GM18507 (cell line): ENCODE measurements around the gene CDK5.
"Not testable (repeated sequence)": the region's sequence is repeated elsewhere in the genome, so short reads cannot be mapped to it uniquely, and the experiment has no call there.

Source experiments
- DNase-seq: peaks from one replicate; pipeline ENCODE4 v3.0.0; 2011; ENCODE audit warnings: low read depth; ENCODE audit not compliant: insufficient read length; ENCODE audit errors: extremely low spot score
- FAIRE-seq: peaks from 2 replicates; lab custom pipeline; 2011; peaks lifted over from hg19 to GRCh38; lab: Jason Lieb, UNC

Gene CDK5

DNA sequence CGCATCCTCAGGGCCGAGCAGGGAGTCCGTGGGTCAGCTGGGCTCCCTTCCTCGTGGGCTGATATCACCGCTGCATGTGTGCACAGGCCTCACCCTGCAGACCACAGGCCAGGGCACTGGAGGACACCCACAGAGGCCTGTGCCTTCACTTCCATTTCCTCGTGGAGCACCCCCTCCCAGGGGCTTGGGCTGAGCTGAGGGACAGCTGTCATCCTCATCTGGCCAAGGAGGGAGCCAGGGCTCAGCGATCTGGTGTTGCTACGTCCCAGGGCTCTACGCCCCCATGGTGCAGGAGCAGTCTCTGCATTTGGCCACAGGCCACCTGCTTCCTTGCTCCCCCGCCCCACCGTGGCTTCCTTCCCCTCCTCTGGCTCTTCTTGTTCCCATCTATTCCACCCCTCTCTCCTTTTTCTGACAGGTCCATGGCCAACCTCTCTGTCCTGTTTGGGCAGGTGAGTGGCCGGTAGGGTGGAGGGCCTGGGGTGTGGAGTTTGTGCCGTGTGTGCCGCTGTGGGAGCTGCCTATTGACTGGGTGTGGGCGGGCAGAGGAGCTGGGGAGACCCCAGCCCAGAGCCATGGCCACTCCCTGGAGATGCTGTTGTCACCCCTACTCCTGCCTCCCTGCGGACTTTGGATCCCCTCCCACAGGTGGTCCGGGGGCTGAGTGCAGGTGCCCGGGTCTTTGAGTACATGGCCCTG is 17.7 kb downstream of the CDK5 start:
- DNase-seq (no peak), FAIRE-seq (no peak)

GRCh38 chr7:151038951-151039849 is 18.5 kb downstream of the CDK5 start:
- DNase-seq, result no peak
- no peak for FAIRE-seq

DNA sequence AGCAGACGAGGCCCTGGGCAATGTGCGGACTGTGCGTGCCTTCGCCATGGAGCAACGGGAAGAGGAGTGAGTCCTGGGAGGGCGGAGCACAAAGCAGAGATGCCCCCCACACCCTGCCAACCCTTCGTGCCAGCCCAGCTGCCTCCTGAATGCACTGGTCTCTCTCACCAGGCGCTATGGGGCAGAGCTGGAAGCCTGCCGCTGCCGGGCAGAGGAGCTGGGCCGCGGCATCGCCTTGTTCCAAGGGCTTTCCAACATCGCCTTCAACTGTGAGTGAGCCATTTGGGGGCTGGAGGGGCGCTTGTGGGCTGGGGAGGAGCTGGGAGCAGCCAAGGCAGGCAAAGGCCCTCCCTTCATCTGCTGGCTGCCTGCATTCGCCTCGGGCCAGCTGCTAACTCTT is 21.8 kb downstream of the CDK5 start:
- DNase-seq (no peak), FAIRE-seq (no peak)

- FAIRE-seq (no peak), DNase-seq (no peak)
Measured at GRCh38 chr7:151035026-151035717, 22.5 kb downstream of the CDK5 start.

DNA sequence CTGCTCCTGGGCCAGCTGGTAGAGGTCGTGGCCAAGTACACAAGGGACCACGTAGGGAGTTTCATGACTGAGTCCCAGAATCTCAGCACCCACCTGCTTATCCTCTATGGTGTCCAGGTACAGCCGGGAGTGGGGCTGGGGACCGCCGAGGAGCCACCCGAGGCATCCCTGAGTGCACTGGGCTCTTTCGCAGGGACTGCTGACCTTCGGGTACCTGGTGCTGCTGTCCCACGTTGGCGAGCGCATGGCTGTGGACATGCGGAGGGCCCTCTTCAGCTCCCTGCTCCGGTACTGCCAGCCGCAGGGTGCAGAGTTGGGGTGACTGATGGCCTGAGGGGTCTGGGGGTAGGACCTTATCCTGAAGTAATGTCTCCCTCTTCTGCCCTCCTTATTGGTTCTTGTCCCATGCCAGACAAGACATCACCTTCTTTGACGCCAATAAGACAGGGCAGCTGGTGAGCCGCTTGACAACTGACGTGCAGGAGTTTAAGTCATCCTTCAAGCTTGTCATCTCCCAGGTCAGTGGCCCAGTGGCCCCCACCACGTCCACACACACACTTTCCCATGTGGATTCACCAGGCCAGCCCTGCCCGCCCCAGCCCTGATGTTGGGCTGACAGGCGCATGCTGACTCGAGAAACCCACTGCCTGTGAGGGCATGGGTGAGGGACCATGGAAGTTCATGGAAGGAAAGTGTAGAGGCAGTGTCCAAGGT is 23.2 kb downstream of the CDK5 start:
- DNase-seq (no peak), FAIRE-seq (no peak)

GRCh38 chr7:151033864-151034249 is 23.8 kb downstream of the CDK5 start:
- FAIRE-seq, result no peak
- DNase-seq, result no peak

GRCh38 chr7:151032936-151033863 is 24.5 kb downstream of the CDK5 start:
- FAIRE-seq (no peak), DNase-seq (no peak)

GRCh38 chr7:151031011-151031410 is 26.7 kb downstream of the CDK5 start:
- FAIRE-seq (no peak), DNase-seq (no peak)

GRCh38 chr7:151028948-151029501 is 28.7 kb downstream of the CDK5 start:
- FAIRE-seq, result no peak
- no peak for DNase-seq

- FAIRE-seq, result peak; percentile 93
- DNase-seq, result peak; percentile 99
Measured at GRCh38 chr7:151028131-151028947, 29.4 kb downstream of the CDK5 start, which contains the start of gene ABCB8. ABCB8 (plus strand) TSS chr7:151028450; CDS start chr7:151028516, 66 bp downstream.

DNA sequence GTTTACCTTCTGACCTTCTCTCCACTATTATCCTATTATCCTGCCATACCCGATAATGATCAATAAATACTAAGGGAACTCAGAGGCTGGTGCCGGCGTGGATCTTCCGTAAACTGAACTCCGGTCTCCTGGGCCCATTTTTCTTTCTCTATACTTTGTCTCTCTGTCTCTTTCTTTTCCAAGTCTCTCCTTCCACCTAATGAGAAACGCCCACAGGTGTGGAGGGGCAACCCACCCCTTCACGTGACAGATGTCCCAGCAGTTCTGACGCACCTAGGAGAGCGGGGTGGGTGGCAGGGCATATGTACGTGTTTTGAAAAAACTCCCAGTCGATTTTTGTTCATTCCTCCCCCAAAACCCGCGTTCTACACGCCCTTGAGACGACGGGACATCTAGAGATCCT is 30.0 kb downstream of the CDK5 start:
- not testable (repeated sequence) for DNase-seq, FAIRE-seq

GRCh38 chr7:151026771-151027727 is 30.6 kb downstream of the CDK5 start:
- FAIRE-seq, DNase-seq: not testable (repeated sequence)

DNA sequence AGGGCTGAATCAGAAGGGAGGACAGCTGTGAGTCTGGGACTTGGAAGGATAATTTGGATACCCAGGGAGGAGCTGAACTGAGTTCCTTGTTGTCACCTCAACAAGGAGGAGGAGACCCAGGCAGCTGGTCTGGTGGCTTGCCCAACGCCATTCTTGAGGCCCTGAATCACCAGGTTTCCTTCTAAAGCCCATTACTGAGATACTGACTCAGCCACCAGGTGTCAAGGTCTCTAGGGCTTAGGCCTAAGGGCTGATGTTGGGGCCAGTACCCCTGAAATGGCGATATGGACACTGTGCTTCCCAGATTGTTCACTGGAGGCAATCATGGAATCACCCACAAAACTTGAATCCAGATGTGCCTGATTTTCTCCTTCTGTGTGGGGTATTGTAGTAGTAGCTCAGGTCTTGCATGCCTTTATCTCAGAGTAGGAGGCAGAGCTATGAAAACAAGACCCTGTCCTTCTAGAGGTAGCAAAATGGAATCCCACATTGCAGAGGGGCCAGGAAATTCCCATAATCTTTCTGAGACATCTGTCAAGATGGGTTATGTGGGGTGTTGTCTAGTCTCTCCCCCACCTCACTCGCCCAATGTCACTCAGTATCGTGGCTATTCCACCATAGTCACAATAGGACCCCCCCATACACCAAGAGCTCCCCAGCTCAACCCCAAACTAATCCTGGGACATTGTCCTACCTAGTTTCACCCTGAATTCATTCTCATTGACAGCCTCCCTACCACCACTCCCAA is 31.6 kb downstream of the CDK5 start:
- no peak for FAIRE-seq

GRCh38 chr7:151024435-151025056 is 33.2 kb downstream of the CDK5 start, which contains the start of gene ATG9B:
ATG9B (minus strand) TSS chr7:151024494; CDS start chr7:151024423, 71 bp downstream.
- DNase-seq (no peak), FAIRE-seq (no peak)

More for the DNA sequence above, 31.6 kb downstream of the CDK5 start:
- no peak for DNase-seq

- DNase-seq, result no peak
- no peak for FAIRE-seq
Measured at GRCh38 chr7:151023232-151023631, 34.5 kb downstream of the CDK5 start.
